Measurements from ENCODE around the gene SOS1. TPM values are rescaled to one million over a fixed set of nuclear protein-coding genes. Genes with fewer than 3 reads are reported as not detected.
A peak's percentile ranks its signal among the peaks of the same experiment; 100 is the strongest.

The SOS1 gene
- total RNA-seq, 6 donors from 2014 or later: 10.4 to 51.2 (median 25.3) TPM

GRCh38 chr2:38959466-38959865, 161.4 kb downstream of the SOS1 start:
- Histone ChIP-seq H3K4me3 (peak overlapping the region in 3 of 4 donors; percentile 41 to 53 (median 49)), H3K36me3 (no peaks in the 10 kb centered on the region), H3K9me3 (no peaks in the 10 kb centered on the region), H3K27me3 (no peaks in the 10 kb centered on the region), H3K27ac (no peak overlapping the region), H3K4me1 (peaks cover 5 to 15% (median 8%) of the 10 kb centered on the region in 4 donors)
- DNase-seq (no peak), ATAC-seq (ENCODE audit: low FRiP score in 2 of 2) (no peak)
- TF ChIP-seq POLR2AphosphoS5 (IDR thresholded peaks at IDR 0.05): no peak
- TF ChIP-seq CTCF (IDR thresholded peaks at IDR 0.05): no peak
- no peak for TF ChIP-seq EP300 (IDR thresholded peaks at IDR 0.05)
- no peak for TF ChIP-seq POLR2A (IDR thresholded peaks at IDR 0.05)
- WGBS, 2 donors: 88 to 91% methylated on average over 8 to 24 of the region's 24 CpGs

GRCh38 chr2:38957972-38958371, 162.9 kb downstream of the SOS1 start:
- TF ChIP-seq POLR2AphosphoS5 (IDR thresholded peaks at IDR 0.05) (no peak), EP300 (IDR thresholded peaks at IDR 0.05) (no peak), CTCF (IDR thresholded peaks at IDR 0.05) (no peak), POLR2A (IDR thresholded peaks at IDR 0.05) (no peak)
- Histone ChIP-seq H3K27me3 (no peaks in the 10 kb centered on the region), H3K4me1 (peaks cover 5 to 15% (median 8%) of the 10 kb centered on the region in 4 donors), H3K36me3 (no peaks in the 10 kb centered on the region), H3K9me3 (no peaks in the 10 kb centered on the region), H3K27ac (no peak overlapping the region), H3K4me3 (no peak overlapping the region)
- 93 to 95% methylated on average over 4 to 5 of the region's 5 CpGs for WGBS, 2 donors
- ATAC-seq (ENCODE audit: low FRiP score in 2 of 2): no peak
- DNase-seq: no peak

GRCh38 chr2:38951766-38952165, 169.1 kb downstream of the SOS1 start:
- TF ChIP-seq POLR2A (IDR thresholded peaks at IDR 0.05) (no peak), CTCF (IDR thresholded peaks at IDR 0.05) (no peak), EP300 (IDR thresholded peaks at IDR 0.05) (no peak), POLR2AphosphoS5 (IDR thresholded peaks at IDR 0.05) (no peak)
- H3K4me1 ChIP-seq: no peaks in the 10 kb centered on the region
- H3K9me3 ChIP-seq: no peaks in the 10 kb centered on the region
- no peak overlapping the region for H3K4me3 ChIP-seq
- no peaks in the 10 kb centered on the region for H3K36me3 ChIP-seq
- no peaks in the 10 kb centered on the region for H3K27me3 ChIP-seq
- DNase-seq (no peak), ATAC-seq (ENCODE audit: low FRiP score in 2 of 2) (no peak)
- no peak overlapping the region for H3K27ac ChIP-seq

- no peaks in the 10 kb centered on the region for H3K36me3 ChIP-seq
- no peaks in the 10 kb centered on the region for H3K27me3 ChIP-seq
- no peaks in the 10 kb centered on the region for H3K4me1 ChIP-seq
- DNase-seq (no peak), ATAC-seq (ENCODE audit: low FRiP score in 2 of 2) (no peak)
- no peaks in the 10 kb centered on the region for H3K9me3 ChIP-seq
- WGBS, 2 donors: 74 to 84% methylated on average over 4 of the region's 4 CpGs
- no peak overlapping the region for H3K27ac ChIP-seq
- H3K4me3 ChIP-seq: no peak overlapping the region
- TF ChIP-seq EP300 (IDR thresholded peaks at IDR 0.05) (no peak), POLR2A (IDR thresholded peaks at IDR 0.05) (no peak), POLR2AphosphoS5 (IDR thresholded peaks at IDR 0.05) (no peak), CTCF (IDR thresholded peaks at IDR 0.05) (no peak)
Measured at GRCh38 chr2:38948995-38949394, 171.9 kb downstream of the SOS1 start.

- WGBS, 2 donors: 90 to 92% methylated on average over 3 of the region's 3 CpGs
- Histone ChIP-seq H3K4me1 (no peaks in the 10 kb centered on the region), H3K36me3 (no peaks in the 10 kb centered on the region), H3K9me3 (no peaks in the 10 kb centered on the region), H3K4me3 (no peak overlapping the region), H3K27me3 (no peaks in the 10 kb centered on the region), H3K27ac (no peak overlapping the region)
- TF ChIP-seq POLR2AphosphoS5 (IDR thresholded peaks at IDR 0.05) (no peak), POLR2A (IDR thresholded peaks at IDR 0.05) (no peak), CTCF (IDR thresholded peaks at IDR 0.05) (no peak), EP300 (IDR thresholded peaks at IDR 0.05) (no peak)
- DNase-seq (no peak), ATAC-seq (ENCODE audit: low FRiP score in 2 of 2) (no peak)
Measured at GRCh38 chr2:38948387-38948882, 172.4 kb downstream of the SOS1 start.

Data from upper lobe of left lung (tissue), 6 donors.